Muscle of leg (tissue), 11 donors: Measurements from ENCODE around the gene TPM1. TPM values are rescaled to one million over a fixed set of nuclear protein-coding genes. Genes with fewer than 3 reads are reported as not detected.

Experiments
- DNase-seq: peaks from one replicate; pipeline ENCODE4 v3.0.0; 2013
- H3K27ac ChIP-seq: one replicate; pipeline ENCODE4 v1.5.1; 2013; ENCODE audit warnings: mild to moderate bottlenecking, low read length, control low read depth
- H3K27me3 ChIP-seq: one replicate; pipeline ENCODE4 v1.6.1; 2013; ENCODE audit warnings: low read length; ENCODE audit not compliant: control insufficient read depth, insufficient read depth
- H3K36me3 ChIP-seq: one replicate; pipeline ENCODE4 v1.6.1; 2013; ENCODE audit warnings: low read length; ENCODE audit not compliant: control insufficient read depth, insufficient read depth
- H3K4me1 ChIP-seq: one replicate; pipeline ENCODE4 v1.6.1; 2013; ENCODE audit warnings: low read length; ENCODE audit not compliant: control insufficient read depth, insufficient read depth
- H3K4me3 ChIP-seq: one replicate; pipeline ENCODE4 v1.5.1; 2013; ENCODE audit warnings: low read length, control low read depth
- H3K9me3 ChIP-seq: replicated peaks from 2 replicates; pipeline ENCODE4 v1.6.1; 2013; ENCODE audit warnings: low read depth, low read length; ENCODE audit not compliant: control insufficient read depth
- WGBS: methylation state at CpG from one replicate; pipeline ENCODE4 v1.1.5; 2013; ENCODE audit warnings: missing lambda C conversion rate; ENCODE audit not compliant: insufficient coverage; 5-methylcytosine and 5-hydroxymethylcytosine counted together
- polyA plus RNA-seq, 8 donors: library from polyadenylated mRNA; unstranded; fragments of 120-200 nt; gene quantifications; one replicate each; pipeline versions ENCODE4 v1.2.1 to v1.2.3, GENCODE V29; 2013; ENCODE audit warnings: inconsistent platforms in 1 of 8, low replicate concordance in 1 of 8; ENCODE audit not compliant: insufficient read length in 8 of 8, insufficient read depth in 1 of 8
- total RNA-seq: library from RNA; stranded (reverse); fragments of 120-200 nt; gene quantifications from one replicate; pipeline ENCODE4 v1.2.4, GENCODE V29; 2013

The TPM1 gene
- total and polyA plus RNA-seq, 9 donors = 1,893 to 5,870 (median 4,342) TPM

GRCh38 chr15:62998262-62998890, 44.2 kb upstream of the TPM1 start:
- no peak for DNase-seq
- H3K4me1 ChIP-seq = peaks cover 7% of the 10 kb centered on the region
- H3K27ac ChIP-seq = no peak overlapping the region
- no peak overlapping the region for H3K4me3 ChIP-seq
- H3K27me3 ChIP-seq = no peaks in the 10 kb centered on the region
- H3K9me3 ChIP-seq = no peaks in the 10 kb centered on the region
- 75% methylated on average over 2 of the region's 6 CpGs for WGBS
- H3K36me3 ChIP-seq = no peaks in the 10 kb centered on the region

- no peak overlapping the region for H3K27ac ChIP-seq
- H3K9me3 ChIP-seq = no peaks in the 10 kb centered on the region
- WGBS = no CpG with 5 or more reads among the region's 4 CpGs
- no peaks in the 10 kb centered on the region for H3K36me3 ChIP-seq
- peaks cover 7% of the 10 kb centered on the region for H3K4me1 ChIP-seq
- H3K27me3 ChIP-seq = no peaks in the 10 kb centered on the region
- no peak overlapping the region for H3K4me3 ChIP-seq
- DNase-seq = no peak
Measured at GRCh38 chr15:62999178-62999577, 43.4 kb upstream of the TPM1 start.

GRCh38 chr15:62999923-63000561, 42.5 kb upstream of the TPM1 start:
- Histone ChIP-seq H3K4me3 (no peak overlapping the region), H3K4me1 (peaks cover 7% of the 10 kb centered on the region), H3K27ac (no peak overlapping the region), H3K36me3 (no peaks in the 10 kb centered on the region), H3K9me3 (no peaks in the 10 kb centered on the region), H3K27me3 (no peaks in the 10 kb centered on the region)
- WGBS = 85% methylated on average over 8 of the region's 12 CpGs
- DNase-seq = no peak

- Histone ChIP-seq H3K36me3 (no peaks in the 10 kb centered on the region), H3K27me3 (no peaks in the 10 kb centered on the region), H3K4me1 (peaks cover 7% of the 10 kb centered on the region), H3K9me3 (no peaks in the 10 kb centered on the region), H3K27ac (no peak overlapping the region), H3K4me3 (no peak overlapping the region)
- 75% methylated on average over 2 of the region's 3 CpGs for WGBS
- DNase-seq = no peak
Measured at GRCh38 chr15:63000706-63001105, 41.8 kb upstream of the TPM1 start.

GRCh38 chr15:63004211-63004610, 38.3 kb upstream of the TPM1 start:
- no peak for DNase-seq
- Histone ChIP-seq H3K36me3 (no peaks in the 10 kb centered on the region), H3K27me3 (no peaks in the 10 kb centered on the region), H3K27ac (no peak overlapping the region), H3K4me3 (no peak overlapping the region), H3K9me3 (no peaks in the 10 kb centered on the region), H3K4me1 (peaks cover 4% of the 10 kb centered on the region)
- WGBS = 69% methylated on average over 2 of the region's 2 CpGs

- peaks cover 2% of the 10 kb centered on the region for H3K27me3 ChIP-seq
- no peak overlapping the region for H3K4me3 ChIP-seq
- WGBS = 76% methylated on average over 4 of the region's 8 CpGs
- H3K4me1 ChIP-seq = no peaks in the 10 kb centered on the region
- no peak for DNase-seq
- no peak overlapping the region for H3K27ac ChIP-seq
- no peaks in the 10 kb centered on the region for H3K36me3 ChIP-seq
- H3K9me3 ChIP-seq = no peaks in the 10 kb centered on the region
Measured at GRCh38 chr15:63006032-63006878, 36.3 kb upstream of the TPM1 start.

GRCh38 chr15:63008333-63009049, 34.1 kb upstream of the TPM1 start:
- Histone ChIP-seq H3K4me3 (no peak overlapping the region), H3K4me1 (peaks cover 7% of the 10 kb centered on the region), H3K27me3 (peaks cover 2% of the 10 kb centered on the region), H3K36me3 (no peaks in the 10 kb centered on the region), H3K9me3 (no peaks in the 10 kb centered on the region), H3K27ac (no peak overlapping the region)
- WGBS = 95% methylated on average over 2 of the region's 6 CpGs
- DNase-seq = no peak

GRCh38 chr15:63010386-63010785, 32.2 kb upstream of the TPM1 start:
- Histone ChIP-seq H3K4me3 (no peak overlapping the region), H3K9me3 (no peaks in the 10 kb centered on the region), H3K27me3 (peaks cover 2% of the 10 kb centered on the region), H3K36me3 (no peaks in the 10 kb centered on the region), H3K27ac (no peak overlapping the region), H3K4me1 (peaks cover 15% of the 10 kb centered on the region)
- WGBS = 83% methylated on average over 2 of the region's 3 CpGs
- DNase-seq = no peak

GRCh38 chr15:63010920-63011693, 31.4 kb upstream of the TPM1 start:
- H3K9me3 ChIP-seq = no peaks in the 10 kb centered on the region
- no peak overlapping the region for H3K4me3 ChIP-seq
- H3K36me3 ChIP-seq = no peaks in the 10 kb centered on the region
- H3K4me1 ChIP-seq = peaks cover 15% of the 10 kb centered on the region
- H3K27me3 ChIP-seq = peaks cover 2% of the 10 kb centered on the region
- no peak for DNase-seq
- no peak overlapping the region for H3K27ac ChIP-seq
- 95% methylated on average over 5 of the region's 7 CpGs for WGBS
